ENCODE measurements around the gene VWA5B1.

VWA5B1 gene

GRCh38 chr1:20354610-20355009 lies 63.9 kb downstream of the VWA5B1 start:
- H3K4me3 ChIP-seq (ENCODE audit: low read length), result no peak overlapping the region
- no peak for TF ChIP-seq CTCF (conservative IDR thresholded peaks at IDR 0.05; ENCODE audit: low read length)
- no peak for DNase-seq (ENCODE audit: low read depth)

- no peak for DNase-seq (ENCODE audit: low read depth)
- TF ChIP-seq CTCF (conservative IDR thresholded peaks at IDR 0.05; ENCODE audit: low read length), result no peak
- H3K4me3 ChIP-seq (ENCODE audit: low read length), result no peak overlapping the region
Observed at GRCh38 chr1:20355101-20355827, 64.6 kb downstream of the VWA5B1 start.

- DNase-seq (ENCODE audit: low read depth), result no peak
- no peak overlapping the region for H3K4me3 ChIP-seq (ENCODE audit: low read length)
- TF ChIP-seq CTCF (conservative IDR thresholded peaks at IDR 0.05; ENCODE audit: low read length), result no peak
Observed at GRCh38 chr1:20355828-20356735, 65.4 kb downstream of the VWA5B1 start.

GRCh38 chr1:20356850-20357459 lies 66.3 kb downstream of the VWA5B1 start:
- DNase-seq (ENCODE audit: low read depth), result no peak
- TF ChIP-seq CTCF (conservative IDR thresholded peaks at IDR 0.05; ENCODE audit: low read length), result no peak
- H3K4me3 ChIP-seq (ENCODE audit: low read length), result no peak overlapping the region

- H3K4me3 ChIP-seq (ENCODE audit: low read length), result no peak overlapping the region
- DNase-seq (ENCODE audit: low read depth), result no peak
- TF ChIP-seq CTCF (conservative IDR thresholded peaks at IDR 0.05; ENCODE audit: low read length), result no peak
Observed at GRCh38 chr1:20357796-20358195, 67.1 kb downstream of the VWA5B1 start.

- no peak overlapping the region for H3K4me3 ChIP-seq (ENCODE audit: low read length)
- DNase-seq (ENCODE audit: low read depth), result peak; percentile 42
- no peak for TF ChIP-seq CTCF (conservative IDR thresholded peaks at IDR 0.05; ENCODE audit: low read length)
Observed at GRCh38 chr1:20358761-20359263, 68.1 kb downstream of the VWA5B1 start.
